ENCODE measurements around the gene TCF23.
"Not testable (repeated sequence)": the region's sequence is repeated elsewhere in the genome, so short reads cannot be mapped to it uniquely, and the experiment has no call there.

TCF23 gene

DNA sequence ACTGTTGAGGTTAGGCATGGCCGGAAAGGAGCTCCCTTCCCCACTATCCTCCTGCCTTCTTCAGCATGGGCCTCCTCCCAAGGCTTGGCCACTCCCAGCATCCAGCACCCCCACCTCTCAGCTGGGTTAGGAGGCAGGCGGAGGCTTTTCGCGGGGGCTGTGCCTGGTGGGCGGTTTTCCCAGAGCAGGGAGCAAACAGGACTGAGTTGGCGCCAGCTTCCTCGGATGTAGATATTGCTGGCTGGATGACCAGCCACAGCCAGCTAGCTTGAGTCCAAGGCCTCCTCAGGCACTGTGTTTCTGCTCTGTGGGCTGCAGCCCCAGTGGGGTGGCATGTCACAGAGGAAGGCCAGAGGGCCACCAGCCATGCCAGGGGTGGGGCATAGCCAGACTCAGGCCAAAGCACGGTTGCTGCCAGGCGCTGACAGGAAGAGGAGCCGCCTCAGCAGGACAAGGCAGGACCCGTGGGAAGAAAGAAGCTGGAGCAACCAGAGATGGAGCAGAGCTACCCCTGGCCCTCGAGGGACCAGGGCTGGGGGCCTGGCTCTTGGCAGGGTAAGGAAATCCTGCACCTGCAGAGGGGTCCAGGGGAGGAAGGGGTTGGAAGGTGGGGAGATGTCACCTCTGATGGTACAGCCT lies at the start of gene TCF23:
Gene TCF23 (plus strand): TSS at position 204 of the 639 bp plus-strand sequence. CDS start 130 bp downstream, at position 334.
- Histone ChIP-seq H3K9ac (ENCODE audit: low read depth in 1 of 2, low read length in 2 of 2) (no peak within 1 kb of the TSS), H3K36me3 (ENCODE audit: control insufficient read depth in 2 of 2, insufficient read depth in 2 of 2, low read length in 2 of 2) (no peaks in the 10 kb centered on the region), H3K27me3 (ENCODE audit: control insufficient read depth in 2 of 2, insufficient read depth in 2 of 2, low read length in 2 of 2) (no peaks in the 10 kb centered on the region), H3K27ac (ENCODE audit: low read depth in 2 of 2, low read length in 2 of 2) (no peak within 1 kb of the TSS), H3K9me3 (ENCODE audit: control insufficient read depth in 2 of 2, low read length in 2 of 2) (no peaks in the 10 kb centered on the region), H3K4me3 (ENCODE audit: low read length in 2 of 2) (no peak within 1 kb of the TSS), H3K4me1 (ENCODE audit: control insufficient read depth in 2 of 2, insufficient read depth in 2 of 2, low read length in 2 of 2) (no peaks in the 10 kb centered on the region)

DNA sequence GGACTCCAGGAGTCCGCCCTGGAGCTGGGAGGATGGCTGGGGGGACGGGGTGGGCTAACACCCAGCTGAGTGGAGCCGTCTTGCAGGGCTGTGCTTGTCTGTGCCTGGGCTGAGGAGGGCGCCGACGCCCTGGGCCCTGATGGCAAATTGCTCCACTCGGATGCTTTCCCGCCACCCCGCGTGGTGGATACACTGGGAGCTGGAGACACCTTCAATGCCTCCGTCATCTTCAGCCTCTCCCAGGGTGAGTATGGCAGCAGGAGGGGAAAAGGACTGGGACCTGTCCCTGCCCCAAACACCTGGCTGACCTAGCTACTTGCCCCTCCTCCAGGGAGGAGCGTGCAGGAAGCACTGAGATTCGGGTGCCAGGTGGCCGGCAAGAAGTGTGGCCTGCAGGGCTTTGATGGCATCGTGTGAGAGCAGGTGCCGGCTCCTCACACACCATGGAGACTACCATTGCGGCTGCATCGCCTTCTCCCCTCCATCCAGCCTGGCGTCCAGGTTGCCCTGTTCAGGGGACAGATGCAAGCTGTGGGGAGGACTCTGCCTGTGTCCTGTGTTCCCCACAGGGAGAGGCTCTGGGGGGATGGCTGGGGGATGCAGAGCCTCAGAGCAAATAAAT lies 49.4 kb upstream of the TCF23 start:
- Histone ChIP-seq H3K27ac (ENCODE audit: low read depth in 2 of 2, low read length in 2 of 2) (no peak overlapping the region), H3K36me3 (ENCODE audit: control insufficient read depth in 2 of 2, insufficient read depth in 2 of 2, low read length in 2 of 2) (peaks cover 0 to 3% of the 10 kb centered on the region in 2 donors), H3K9me3 (ENCODE audit: control insufficient read depth in 2 of 2, low read length in 2 of 2) (no peaks in the 10 kb centered on the region), H3K9ac (ENCODE audit: low read depth in 1 of 2, low read length in 2 of 2) (no peak overlapping the region), H3K27me3 (ENCODE audit: control insufficient read depth in 2 of 2, insufficient read depth in 2 of 2, low read length in 2 of 2) (no peaks in the 10 kb centered on the region), H3K4me1 (ENCODE audit: control insufficient read depth in 2 of 2, insufficient read depth in 2 of 2, low read length in 2 of 2) (no peaks in the 10 kb centered on the region), H3K4me3 (ENCODE audit: low read length in 2 of 2) (no peak overlapping the region)

DNA sequence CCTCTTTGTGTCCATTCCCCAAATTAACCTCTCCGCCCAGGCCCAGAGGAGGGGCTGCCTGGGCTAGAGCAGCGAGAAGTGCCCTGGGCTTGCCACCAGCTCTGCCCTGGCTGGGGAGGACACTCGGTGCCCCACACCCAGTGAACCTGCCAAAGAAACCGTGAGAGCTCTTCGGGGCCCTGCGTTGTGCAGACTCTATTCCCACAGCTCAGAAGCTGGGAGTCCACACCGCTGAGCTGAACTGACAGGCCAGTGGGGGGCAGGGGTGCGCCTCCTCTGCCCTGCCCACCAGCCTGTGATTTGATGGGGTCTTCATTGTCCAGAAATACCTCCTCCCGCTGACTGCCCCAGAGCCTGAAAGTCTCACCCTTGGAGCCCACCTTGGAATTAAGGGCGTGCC lies 48.8 kb upstream of the TCF23 start:
- Histone ChIP-seq H3K9me3 (ENCODE audit: control insufficient read depth in 2 of 2, low read length in 2 of 2) (no peaks in the 10 kb centered on the region), H3K27me3 (ENCODE audit: control insufficient read depth in 2 of 2, insufficient read depth in 2 of 2, low read length in 2 of 2) (no peaks in the 10 kb centered on the region), H3K4me3 (ENCODE audit: low read length in 2 of 2) (no peak overlapping the region), H3K9ac (ENCODE audit: low read depth in 1 of 2, low read length in 2 of 2) (no peak overlapping the region), H3K4me1 (ENCODE audit: control insufficient read depth in 2 of 2, insufficient read depth in 2 of 2, low read length in 2 of 2) (no peaks in the 10 kb centered on the region), H3K27ac (ENCODE audit: low read depth in 2 of 2, low read length in 2 of 2) (no peak overlapping the region), H3K36me3 (ENCODE audit: control insufficient read depth in 2 of 2, insufficient read depth in 2 of 2, low read length in 2 of 2) (peaks cover 0 to 3% of the 10 kb centered on the region in 2 donors)

DNA sequence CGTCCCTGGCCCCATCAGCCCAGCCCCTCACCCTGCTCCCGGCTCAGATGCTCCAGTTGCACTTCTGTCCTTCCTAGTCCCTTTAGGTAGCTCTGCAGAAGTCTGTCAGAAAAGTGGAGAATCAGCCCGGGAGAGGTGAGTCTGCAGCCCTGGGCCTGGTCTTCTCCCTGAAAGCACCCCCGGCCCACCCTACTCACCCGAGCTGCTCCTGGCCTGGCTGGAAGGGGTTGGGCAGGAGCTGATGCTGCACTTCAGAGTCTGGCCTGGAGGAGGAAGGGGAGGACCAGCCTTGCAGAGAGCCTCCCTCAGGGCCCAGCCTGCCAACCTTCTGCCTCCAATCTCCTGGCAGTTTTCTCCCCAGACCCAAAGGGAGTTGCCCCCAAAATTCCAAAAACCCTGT lies 46.5 kb upstream of the TCF23 start:
- no peak overlapping the region for H3K9ac ChIP-seq (ENCODE audit: low read depth in 1 of 2, low read length in 2 of 2)
- H3K4me3 ChIP-seq (ENCODE audit: low read length in 2 of 2), result no peak overlapping the region
- peaks cover 0 to 3% of the 10 kb centered on the region in 2 donors for H3K36me3 ChIP-seq (ENCODE audit: control insufficient read depth in 2 of 2, insufficient read depth in 2 of 2, low read length in 2 of 2)
- H3K27ac ChIP-seq (ENCODE audit: low read depth in 2 of 2, low read length in 2 of 2), result no peak overlapping the region
- H3K27me3 ChIP-seq (ENCODE audit: control insufficient read depth in 2 of 2, insufficient read depth in 2 of 2, low read length in 2 of 2), result no peaks in the 10 kb centered on the region
- H3K9me3 ChIP-seq (ENCODE audit: control insufficient read depth in 2 of 2, low read length in 2 of 2), result no peaks in the 10 kb centered on the region
- no peaks in the 10 kb centered on the region for H3K4me1 ChIP-seq (ENCODE audit: control insufficient read depth in 2 of 2, insufficient read depth in 2 of 2, low read length in 2 of 2)

DNA sequence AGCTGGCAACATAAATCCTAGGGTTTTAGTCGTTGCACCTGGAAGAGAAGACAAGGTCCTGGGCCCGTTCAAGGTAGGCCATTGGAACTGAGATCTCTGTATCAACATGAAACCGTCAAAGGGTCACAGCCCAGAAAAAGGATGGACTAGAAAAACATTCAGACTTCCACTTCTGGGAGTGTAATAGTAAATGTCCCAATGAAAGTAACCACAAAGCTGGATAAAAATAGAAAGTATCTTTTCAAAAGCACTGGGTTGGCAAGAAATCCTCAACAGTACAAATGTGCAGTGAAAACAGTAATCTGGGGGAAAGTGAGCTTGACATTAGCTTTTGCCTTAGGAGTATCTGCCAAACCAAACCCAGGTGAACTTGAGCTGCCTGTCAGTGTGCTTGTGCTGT lies 42.8 kb upstream of the TCF23 start:
- no peak overlapping the region for H3K4me3 ChIP-seq (ENCODE audit: low read length in 2 of 2)
- no peaks in the 10 kb centered on the region for H3K27me3 ChIP-seq (ENCODE audit: control insufficient read depth in 2 of 2, insufficient read depth in 2 of 2, low read length in 2 of 2)
- H3K36me3 ChIP-seq (ENCODE audit: control insufficient read depth in 2 of 2, insufficient read depth in 2 of 2, low read length in 2 of 2), result no peaks in the 10 kb centered on the region
- H3K9me3 ChIP-seq (ENCODE audit: control insufficient read depth in 2 of 2, low read length in 2 of 2), result no peaks in the 10 kb centered on the region
- H3K27ac ChIP-seq (ENCODE audit: low read depth in 2 of 2, low read length in 2 of 2), result no peak overlapping the region
- no peak overlapping the region for H3K9ac ChIP-seq (ENCODE audit: low read depth in 1 of 2, low read length in 2 of 2)
- H3K4me1 ChIP-seq (ENCODE audit: control insufficient read depth in 2 of 2, insufficient read depth in 2 of 2, low read length in 2 of 2), result no peaks in the 10 kb centered on the region

DNA sequence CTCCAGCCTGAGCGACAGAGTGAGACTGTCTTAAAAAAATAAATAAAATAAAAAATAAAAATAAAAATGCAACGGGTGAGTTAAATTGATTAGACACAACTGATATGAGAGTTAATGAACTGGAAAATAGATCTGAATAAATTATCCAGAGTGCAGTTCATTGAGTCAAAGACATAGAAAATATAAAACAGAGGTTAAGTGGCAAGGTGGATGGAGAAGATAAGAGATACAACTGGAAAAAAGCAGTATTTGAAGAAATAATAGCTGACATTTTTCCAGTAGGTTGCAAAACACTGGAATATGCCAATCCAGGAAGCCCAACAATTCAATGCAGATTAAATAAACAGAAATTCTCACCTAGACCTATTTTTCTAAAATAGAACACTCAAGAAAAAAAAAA lies 40.6 kb upstream of the TCF23 start:
- Histone ChIP-seq H3K27ac (ENCODE audit: low read depth in 2 of 2, low read length in 2 of 2) (no peak overlapping the region), H3K27me3 (ENCODE audit: control insufficient read depth in 2 of 2, insufficient read depth in 2 of 2, low read length in 2 of 2) (no peaks in the 10 kb centered on the region), H3K9ac (ENCODE audit: low read depth in 1 of 2, low read length in 2 of 2) (no peak overlapping the region), H3K36me3 (ENCODE audit: control insufficient read depth in 2 of 2, insufficient read depth in 2 of 2, low read length in 2 of 2) (no peaks in the 10 kb centered on the region), H3K4me3 (ENCODE audit: low read length in 2 of 2) (no peak overlapping the region), H3K9me3 (ENCODE audit: control insufficient read depth in 2 of 2, low read length in 2 of 2) (no peaks in the 10 kb centered on the region), H3K4me1 (ENCODE audit: control insufficient read depth in 2 of 2, insufficient read depth in 2 of 2, low read length in 2 of 2) (no peaks in the 10 kb centered on the region)

DNA sequence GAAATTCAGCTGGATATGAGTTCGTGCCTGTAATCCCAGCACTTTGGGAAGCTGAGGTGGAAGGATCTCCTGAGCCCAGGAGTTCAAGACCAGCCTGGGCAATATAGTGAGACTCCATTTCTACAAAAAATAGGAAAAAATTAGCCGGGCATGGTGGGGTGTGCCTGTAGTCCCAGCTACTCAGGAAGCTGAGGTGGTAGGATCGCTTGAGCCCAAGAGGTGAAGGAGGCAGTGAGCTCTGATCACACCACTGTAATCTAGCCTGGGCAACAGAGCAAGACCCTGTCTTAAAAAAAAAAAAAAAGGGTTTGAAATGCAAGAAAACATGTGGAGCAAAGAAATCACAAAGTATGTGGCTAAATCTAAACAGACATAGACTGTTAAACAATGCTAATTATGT lies 39.7 kb upstream of the TCF23 start:
- Histone ChIP-seq H3K4me1 (ENCODE audit: control insufficient read depth in 2 of 2, insufficient read depth in 2 of 2, low read length in 2 of 2) (no peaks in the 10 kb centered on the region), H3K9ac (ENCODE audit: low read depth in 1 of 2, low read length in 2 of 2) (no peak overlapping the region), H3K36me3 (ENCODE audit: control insufficient read depth in 2 of 2, insufficient read depth in 2 of 2, low read length in 2 of 2) (no peaks in the 10 kb centered on the region), H3K9me3 (ENCODE audit: control insufficient read depth in 2 of 2, low read length in 2 of 2) (no peaks in the 10 kb centered on the region), H3K27me3 (ENCODE audit: control insufficient read depth in 2 of 2, insufficient read depth in 2 of 2, low read length in 2 of 2) (no peaks in the 10 kb centered on the region), H3K27ac (ENCODE audit: low read depth in 2 of 2, low read length in 2 of 2) (no peak overlapping the region), H3K4me3 (ENCODE audit: low read length in 2 of 2) (no peak overlapping the region)

DNA sequence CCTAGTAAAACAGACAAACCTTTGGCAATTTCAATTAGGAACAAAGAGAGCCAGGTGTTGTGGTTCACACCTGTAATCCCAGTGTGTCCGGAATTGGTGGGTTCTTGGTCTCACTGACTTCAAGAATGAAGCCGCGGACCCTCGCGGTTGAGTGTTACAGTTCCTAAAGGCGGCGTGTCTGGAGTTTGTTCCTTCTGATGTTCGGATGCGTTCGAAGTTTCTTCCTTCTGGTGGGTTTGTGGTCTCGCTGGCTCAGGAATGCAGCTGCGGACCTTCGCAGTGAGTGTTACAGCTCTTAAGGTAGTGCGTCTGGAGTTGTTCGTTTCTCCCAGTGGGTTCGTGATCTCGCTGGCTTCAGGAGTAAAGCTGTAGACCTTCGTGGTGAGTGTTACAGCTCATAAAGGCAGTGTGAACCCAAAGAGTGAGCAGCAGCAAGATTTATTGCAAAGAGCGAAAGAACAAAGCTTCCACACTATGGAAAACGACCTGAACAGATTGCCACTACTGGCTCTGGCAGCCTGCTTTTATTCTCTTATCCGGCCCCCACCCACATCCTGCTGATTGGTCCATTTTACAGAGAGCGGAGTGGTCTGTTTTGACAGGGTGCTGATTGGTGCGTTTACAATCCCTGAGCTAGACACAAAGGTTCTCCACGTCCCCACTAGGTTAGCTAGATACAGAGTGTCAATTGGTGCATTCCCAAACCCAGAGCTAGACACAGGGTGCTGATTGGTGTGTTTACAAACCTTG lies 38.0 kb upstream of the TCF23 start:
- H3K27me3 ChIP-seq (ENCODE audit: control insufficient read depth in 2 of 2, insufficient read depth in 2 of 2, low read length in 2 of 2); H3K9me3 ChIP-seq (ENCODE audit: control insufficient read depth in 2 of 2, low read length in 2 of 2); H3K27ac ChIP-seq (ENCODE audit: low read depth in 2 of 2, low read length in 2 of 2); H3K36me3 ChIP-seq (ENCODE audit: control insufficient read depth in 2 of 2, insufficient read depth in 2 of 2, low read length in 2 of 2); H3K9ac ChIP-seq (ENCODE audit: low read depth in 1 of 2, low read length in 2 of 2); H3K4me3 ChIP-seq (ENCODE audit: low read length in 2 of 2); H3K4me1 ChIP-seq (ENCODE audit: control insufficient read depth in 2 of 2, insufficient read depth in 2 of 2, low read length in 2 of 2): not testable (repeated sequence)

DNA sequence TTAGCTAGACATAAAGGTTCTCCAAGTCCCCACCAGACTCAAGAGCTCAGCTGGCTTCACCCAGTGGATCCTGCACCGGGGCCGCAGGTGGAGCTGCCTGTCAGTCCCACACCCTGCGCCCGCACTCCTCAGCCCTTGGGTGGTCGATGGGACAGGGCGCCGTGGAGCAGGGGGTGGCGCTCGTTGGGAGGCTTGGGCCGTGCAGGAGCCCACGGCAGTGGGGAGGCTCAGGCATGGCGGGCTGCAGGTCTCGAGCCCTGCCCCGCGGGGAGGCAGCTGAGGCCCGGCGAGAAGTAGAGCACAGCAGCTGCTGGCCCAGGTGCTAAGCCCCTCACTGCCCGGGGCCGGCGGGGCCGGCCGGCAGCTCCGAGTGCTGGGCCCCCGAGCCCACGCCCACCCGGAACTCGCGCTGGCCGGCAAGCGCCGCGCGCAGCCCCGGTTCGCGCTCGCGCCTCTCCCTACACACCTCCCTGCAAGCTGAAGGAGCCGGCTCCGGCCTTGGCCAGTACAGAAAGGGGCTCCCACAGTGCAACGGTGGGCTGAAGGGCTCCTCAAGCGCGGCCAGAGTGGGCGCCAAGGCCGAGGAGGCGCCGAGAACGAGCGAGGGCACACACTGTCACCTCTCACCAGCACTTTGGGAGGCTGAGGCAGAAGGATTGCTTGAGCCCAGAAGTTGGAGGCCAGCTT lies 37.3 kb upstream of the TCF23 start:
- not testable (repeated sequence) for H3K27me3 ChIP-seq (ENCODE audit: control insufficient read depth in 2 of 2, insufficient read depth in 2 of 2, low read length in 2 of 2); H3K27ac ChIP-seq (ENCODE audit: low read depth in 2 of 2, low read length in 2 of 2); H3K4me3 ChIP-seq (ENCODE audit: low read length in 2 of 2); H3K36me3 ChIP-seq (ENCODE audit: control insufficient read depth in 2 of 2, insufficient read depth in 2 of 2, low read length in 2 of 2); H3K9me3 ChIP-seq (ENCODE audit: control insufficient read depth in 2 of 2, low read length in 2 of 2); H3K9ac ChIP-seq (ENCODE audit: low read depth in 1 of 2, low read length in 2 of 2); H3K4me1 ChIP-seq (ENCODE audit: control insufficient read depth in 2 of 2, insufficient read depth in 2 of 2, low read length in 2 of 2)

DNA sequence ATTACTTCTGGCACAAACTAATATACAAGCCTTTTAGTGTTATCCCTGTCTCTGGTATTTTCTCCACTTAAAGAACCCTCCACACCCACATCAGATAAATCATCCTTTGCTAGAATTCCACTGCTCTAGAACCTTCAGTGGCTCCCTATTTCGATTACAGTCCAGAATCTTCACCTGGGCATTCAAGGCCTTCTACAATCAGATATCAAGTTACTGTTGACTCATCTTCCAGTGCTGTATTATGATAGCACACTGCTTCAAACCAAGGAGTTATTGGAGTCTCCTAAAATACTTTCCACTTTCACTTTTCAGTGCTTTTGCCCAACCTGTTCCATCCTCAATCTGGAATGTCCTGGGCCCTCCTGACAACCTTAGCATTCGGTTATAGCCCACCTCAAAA lies 33.3 kb upstream of the TCF23 start:
- Histone ChIP-seq H3K36me3 (ENCODE audit: control insufficient read depth in 2 of 2, insufficient read depth in 2 of 2, low read length in 2 of 2) (no peaks in the 10 kb centered on the region), H3K4me1 (ENCODE audit: control insufficient read depth in 2 of 2, insufficient read depth in 2 of 2, low read length in 2 of 2) (peaks cover 6 to 7% of the 10 kb centered on the region in 2 donors), H3K9me3 (ENCODE audit: control insufficient read depth in 2 of 2, low read length in 2 of 2) (no peaks in the 10 kb centered on the region), H3K27ac (ENCODE audit: low read depth in 2 of 2, low read length in 2 of 2) (no peak overlapping the region), H3K27me3 (ENCODE audit: control insufficient read depth in 2 of 2, insufficient read depth in 2 of 2, low read length in 2 of 2) (peaks cover 17 to 21% of the 10 kb centered on the region in 2 donors), H3K4me3 (ENCODE audit: low read length in 2 of 2) (no peak overlapping the region), H3K9ac (ENCODE audit: low read depth in 1 of 2, low read length in 2 of 2) (no peak overlapping the region)
